Stimulated activated CD8-positive, alpha-beta memory T cell treated with anti-CD3 and anti-CD28 coated beads, Interleukin-7, amount 100 ng/mL, for 4 hours (primary cell): ENCODE results near the gene LCAT.

Experiments used
- DNase-seq, 2 donors: peaks; one replicate each; pipeline ENCODE4 v3.0.0-alpha.2; 2020; ENCODE audit warnings: low read depth in 2 of 2

Gene LCAT

DNA sequence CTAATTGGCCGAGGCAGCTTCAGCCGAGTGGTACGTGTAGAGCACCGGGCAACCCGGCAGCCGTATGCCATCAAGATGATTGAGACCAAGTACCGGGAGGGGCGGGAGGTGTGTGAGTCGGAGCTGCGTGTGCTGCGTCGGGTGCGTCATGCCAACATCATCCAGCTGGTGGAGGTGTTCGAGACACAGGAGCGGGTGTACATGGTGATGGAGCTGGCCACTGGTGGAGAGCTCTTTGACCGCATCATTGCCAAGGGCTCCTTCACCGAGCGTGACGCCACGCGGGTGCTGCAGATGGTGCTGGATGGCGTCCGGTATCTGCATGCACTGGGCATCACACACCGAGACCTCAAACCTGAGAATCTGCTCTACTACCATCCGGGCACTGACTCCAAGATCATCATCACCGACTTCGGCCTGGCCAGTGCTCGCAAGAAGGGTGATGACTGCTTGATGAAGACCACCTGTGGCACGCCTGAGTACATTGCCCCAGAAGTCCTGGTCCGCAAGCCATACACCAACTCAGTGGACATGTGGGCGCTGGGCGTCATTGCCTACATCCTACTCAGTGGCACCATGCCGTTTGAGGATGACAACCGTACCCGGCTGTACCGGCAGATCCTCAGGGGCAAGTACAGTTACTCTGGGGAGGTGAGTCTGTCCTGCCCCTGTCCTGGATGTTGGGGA, 34.7 kb downstream of the LCAT start:
- DNase-seq: no peak

DNA sequence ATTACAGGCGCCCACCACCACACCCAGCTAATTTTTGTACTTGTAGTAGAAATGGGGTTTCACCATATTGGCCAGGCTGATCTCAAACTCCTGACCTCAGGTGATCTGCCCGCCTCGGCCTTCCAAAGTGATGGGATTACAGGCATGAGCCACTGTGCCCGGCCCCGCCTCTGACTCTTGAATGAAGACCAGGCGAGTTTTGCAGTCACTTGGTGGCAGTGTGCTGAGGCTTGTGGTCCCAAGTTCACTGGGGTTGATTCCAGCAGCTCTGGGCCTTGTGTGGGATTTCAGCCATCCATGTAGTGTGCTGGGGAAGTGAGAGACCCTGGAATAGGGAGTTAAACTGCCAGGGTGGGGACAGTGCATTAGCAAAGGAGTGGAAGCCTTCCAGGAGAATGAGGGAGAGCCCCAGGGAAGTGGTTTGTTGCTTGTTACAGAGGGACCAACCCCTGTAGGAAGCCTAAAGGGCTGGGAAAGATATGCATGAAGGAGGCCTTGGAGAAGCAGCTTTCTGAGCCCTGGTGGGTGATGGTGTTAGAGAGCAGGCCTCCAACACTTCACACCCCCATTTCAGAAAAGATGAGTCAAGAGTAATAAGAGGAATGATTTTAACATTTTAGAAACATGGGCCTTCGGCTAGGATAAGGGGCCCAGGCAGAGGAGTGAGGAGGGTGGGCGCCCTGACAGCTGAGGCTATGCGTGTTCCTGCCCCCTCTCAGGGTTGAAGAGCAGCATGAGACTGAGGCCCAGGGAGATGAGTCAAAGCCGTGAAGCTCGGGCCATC, 36.3 kb downstream of the LCAT start:
- DNase-seq: no peak

DNA sequence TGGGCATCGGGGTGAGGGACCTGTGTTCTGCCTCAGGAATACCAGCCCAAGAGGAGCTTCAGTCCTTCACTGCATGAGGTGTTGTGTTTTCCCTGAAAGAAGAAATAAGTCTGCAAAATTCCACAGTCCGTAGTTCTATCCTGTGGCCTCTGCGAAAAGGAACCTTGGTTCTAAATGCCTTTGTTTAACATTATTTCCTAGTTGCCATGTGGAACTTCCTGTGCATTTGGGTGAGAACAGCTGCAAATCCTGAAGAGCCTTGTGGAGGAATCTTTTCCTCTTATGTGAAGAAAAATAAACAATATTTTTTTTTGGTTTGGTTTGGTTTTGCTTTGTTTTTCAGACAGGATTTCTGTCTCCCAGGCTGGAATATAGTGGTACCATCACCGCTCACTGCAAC, 41.1 kb downstream of the LCAT start:
- no peak for DNase-seq

DNA sequence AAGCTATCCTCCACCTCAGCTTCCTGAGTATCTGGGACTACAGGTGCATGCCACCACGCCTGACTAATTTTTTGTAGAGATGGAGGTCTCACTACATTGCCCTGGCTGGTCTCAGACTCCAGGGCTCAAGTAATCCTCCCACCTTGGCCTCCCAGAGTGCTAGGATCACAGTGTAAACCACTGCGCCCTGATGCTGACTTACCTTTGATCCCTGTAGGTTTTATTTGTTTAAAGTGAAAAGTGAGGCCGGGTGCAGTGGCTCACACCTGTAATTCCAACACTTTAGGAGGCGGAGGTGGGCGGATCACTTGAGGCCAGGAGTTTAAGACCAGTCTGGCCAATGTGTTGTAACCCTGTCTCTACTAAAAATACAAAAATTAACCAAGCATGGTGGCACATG, 42.2 kb downstream of the LCAT start:
- DNase-seq: no peak

DNA sequence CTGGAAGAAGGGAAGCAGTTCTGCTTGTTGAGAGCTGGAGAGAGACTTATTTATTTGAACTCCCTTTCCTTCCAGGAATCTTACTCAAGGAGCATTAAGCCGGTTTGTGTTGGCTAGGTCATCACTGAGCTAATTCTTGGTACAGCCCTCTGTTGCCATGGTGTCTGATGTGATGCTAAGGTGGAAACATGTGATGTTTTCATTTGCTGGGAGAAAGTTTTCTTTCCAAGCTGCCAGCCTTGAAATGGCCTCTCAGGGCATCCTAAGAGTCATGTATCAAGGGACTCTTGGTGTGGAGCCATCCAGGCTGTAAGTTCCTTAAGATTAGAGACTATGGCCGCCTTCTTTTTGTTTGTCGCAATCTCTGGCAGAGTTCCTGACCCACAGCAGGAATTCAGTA, 46.7 kb downstream of the LCAT start:
- no peak for DNase-seq

DNA sequence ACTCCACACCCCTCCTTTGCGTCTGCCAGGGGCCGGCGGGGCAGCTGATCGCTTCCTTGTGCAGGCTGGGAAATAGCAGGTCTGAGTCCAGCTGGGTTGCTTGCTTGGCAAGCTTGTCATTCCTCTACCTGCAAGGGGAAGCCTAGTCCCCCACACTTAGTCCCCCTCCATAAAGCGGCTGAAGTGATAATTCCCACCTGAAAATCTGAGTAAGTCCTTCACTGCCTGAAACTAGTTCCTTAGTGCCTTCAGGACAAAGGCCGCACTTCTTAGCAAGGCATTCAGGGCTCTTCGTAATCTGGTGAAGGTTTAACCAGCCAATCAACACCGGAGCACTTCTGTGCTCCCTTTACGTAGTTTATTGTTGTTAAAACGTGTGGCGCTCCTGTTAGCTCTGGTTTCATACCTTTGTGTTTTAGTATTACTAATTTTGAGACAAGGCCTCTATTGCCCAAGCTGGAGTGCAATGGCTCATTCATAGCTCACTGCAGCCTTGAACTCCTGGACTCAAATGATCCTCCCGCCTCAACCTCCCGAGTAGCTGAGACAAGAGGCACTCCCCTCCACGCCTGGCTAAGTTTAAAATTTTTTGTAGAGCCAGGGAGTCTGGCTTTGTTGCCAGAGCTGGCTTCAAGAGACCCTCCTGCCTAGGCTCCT, 50.0 kb downstream of the LCAT start:
- DNase-seq: no peak

DNA sequence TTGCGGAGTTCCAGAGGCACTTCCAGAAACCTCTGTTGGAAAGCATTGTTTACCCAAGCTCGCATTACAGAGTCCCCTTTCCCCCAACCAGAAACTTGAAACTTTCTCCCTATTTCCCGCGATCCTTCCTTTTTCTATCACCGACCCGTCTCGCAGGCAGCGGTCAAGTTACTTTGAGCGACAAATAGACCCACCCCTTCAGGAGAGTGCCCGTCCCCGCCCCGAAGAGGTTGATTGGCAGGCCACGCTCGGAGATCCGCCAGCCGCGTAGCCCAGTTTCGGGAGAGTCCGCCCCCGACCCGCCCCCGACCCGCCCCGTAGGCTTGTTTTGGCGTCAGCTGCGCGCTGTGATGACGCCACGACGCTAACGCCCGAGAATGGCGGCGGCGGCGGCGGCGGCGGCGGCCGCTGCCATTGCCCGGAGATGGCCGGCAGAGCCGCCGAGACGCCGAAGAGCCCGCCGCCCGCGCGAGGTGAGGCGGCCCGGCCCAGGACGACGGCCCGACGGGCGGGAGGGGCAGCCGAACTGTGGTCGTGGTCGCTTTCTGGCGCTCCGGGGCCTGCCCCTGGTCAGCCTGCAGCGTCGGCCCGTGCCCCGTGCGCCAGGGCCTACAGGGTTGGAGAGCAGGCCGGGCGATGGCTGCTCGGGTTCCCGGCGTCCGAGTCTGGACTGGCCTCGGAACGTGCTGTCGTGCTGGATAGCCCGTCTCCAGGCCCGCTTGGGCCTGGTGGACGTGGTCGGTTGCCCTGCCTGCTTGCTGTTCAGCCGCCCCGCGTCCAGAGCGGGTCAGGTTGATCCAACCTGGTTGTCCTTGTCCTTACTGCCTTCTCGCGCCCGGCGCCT, 50.8 kb downstream of the LCAT start, which contains the start of gene PSKH1:
Gene PSKH1 (plus strand): TSS at position 356 of the 844 bp plus-strand sequence. CDS start 15,496 bp downstream, outside the sequence.
- peak; percentile 89 to 91 for DNase-seq

DNA sequence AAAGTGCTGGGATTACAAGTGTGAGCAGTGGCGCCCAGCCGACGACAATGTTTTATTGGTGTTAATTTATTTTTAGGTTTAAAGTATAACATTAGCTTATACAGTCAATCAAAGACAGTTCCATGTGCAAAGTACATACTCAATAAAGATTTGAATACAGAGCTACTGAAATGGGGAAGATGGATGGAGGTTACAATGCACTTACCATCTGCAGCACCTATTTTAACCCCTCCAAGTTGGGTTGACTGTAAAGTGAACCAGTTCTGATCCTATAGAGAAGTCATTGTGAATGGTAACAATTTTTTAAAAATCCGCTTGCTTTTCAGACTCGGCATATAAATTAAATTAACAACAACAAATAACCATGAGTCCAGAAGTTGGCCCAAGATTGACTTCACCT, 51.5 kb downstream of the LCAT start:
- DNase-seq: no peak
